A673 (cell line): Measurements from ENCODE around the gene FMO5. TPM values are rescaled to one million over a fixed set of nuclear protein-coding genes. Genes with fewer than 3 reads are reported as not detected.

Experiments
- BruUV-seq: library from RNA; stranded (reverse); fragments of 400-500 nt; replicated peaks from 2 replicates; lab custom pipeline; 2021; lab: Mats Ljungman, UMichigan
- CTCF ChIA-PET: fragments of 300-600 bp; sonication (Branson Sonifier 250); formaldehyde crosslinking; loops from one replicate; lab custom pipeline; 2022; ENCODE audit warnings: antibody characterized with exemption; lab: Charles Lee
- POLR2A ChIA-PET: fragments of 300-600 bp; sonication (Branson Sonifier 250); formaldehyde crosslinking; loops from one replicate; lab custom pipeline; 2022; ENCODE audit warnings: antibody characterized with exemption; ENCODE audit not compliant: low non-redundant PET; lab: Charles Lee
- DNase-seq: peaks from one replicate; pipeline ENCODE4 v3.0.0-alpha.2; 2015; ENCODE audit warnings: low spot score
- H3K27ac ChIP-seq: fragments of 200-600 bp; sonication (generic); 2 replicates; pipeline ENCODE4 v1.5.1; 2016; ENCODE audit warnings: mixed run types, low read depth, mild to moderate bottlenecking, mixed read lengths, antibody characterized with exemption, low read length; ENCODE audit not compliant: poor library complexity, severe bottlenecking
- H3K27me3 ChIP-seq: fragments of 200-600 bp; sonication (generic); replicated peaks from 2 replicates; pipeline ENCODE4 v1.6.1; 2017; ENCODE audit warnings: mixed run types, low read depth, mild to moderate bottlenecking, mixed read lengths, antibody characterized with exemption, low read length; ENCODE audit not compliant: insufficient read depth, poor library complexity
- H3K36me3 ChIP-seq: fragments of 200-600 bp; sonication (generic); 2 replicates; pipeline ENCODE4 v1.6.1; 2016; ENCODE audit warnings: mixed run types, mild to moderate bottlenecking, mixed read lengths, antibody characterized with exemption, low read length; ENCODE audit not compliant: insufficient read depth, poor library complexity, severe bottlenecking
- H3K4me1 ChIP-seq: fragments of 200-600 bp; sonication (generic); 2 replicates; pipeline ENCODE4 v1.6.1; 2017; ENCODE audit warnings: mixed run types, mild to moderate bottlenecking, mixed read lengths, antibody characterized with exemption, low read length; ENCODE audit not compliant: insufficient read depth, poor library complexity, severe bottlenecking
- H3K4me3 ChIP-seq: fragments of 200-600 bp; sonication (generic); 2 replicates; pipeline ENCODE4 v1.5.1; 2016; ENCODE audit warnings: low read depth, mixed run types, mild to moderate bottlenecking, mixed read lengths, low read length; ENCODE audit not compliant: poor library complexity, severe bottlenecking
- H3K9me3 ChIP-seq: fragments of 200-600 bp; sonication (generic); 2 replicates; pipeline ENCODE4 v1.6.1; 2016; ENCODE audit warnings: mixed run types, low read depth, mild to moderate bottlenecking, mixed read lengths, antibody characterized with exemption, low read length; ENCODE audit not compliant: poor library complexity, severe bottlenecking
- CTCF ChIP-seq: fragments of 300-800, 200-600 bp; sonication (generic); conservative IDR thresholded peaks from 2 replicates; pipeline ENCODE4 v1.5.1; 2017; ENCODE audit warnings: low read depth, mild to moderate bottlenecking, antibody characterized with exemption, low read length, moderate library complexity, mixed read lengths
- EZH2 ChIP-seq: fragments of 200-600 bp; sonication (generic); IDR thresholded peaks from 2 replicates; pipeline ENCODE4 v1.6.1; 2017; ENCODE audit warnings: borderline replicate concordance, low read depth, mild to moderate bottlenecking, mixed read lengths, antibody characterized with exemption, low read length; ENCODE audit not compliant: poor library complexity, severe bottlenecking
- intact Hi-C: fragments of 100-400 bp; cut with micrococcal nuclease; formaldehyde crosslinking; loops from one replicate; pipeline ENCODE4 v1.10.0; 2022; ENCODE audit not compliant: unreplicated experiment
- total RNA-seq: library from RNA; stranded (reverse); gene quantifications from 2 replicates; pipeline ENCODE4 v1.2.3, GENCODE V29; 2021

FMO5 gene
- total RNA-seq, 1 experiment from 2014 or later = 0.24 TPM

- Histone ChIP-seq H3K4me1 (peaks cover 13% of the 10 kb centered on the region), H3K36me3 (no peaks in the 10 kb centered on the region), H3K27ac (peak overlapping the region; percentile 90), H3K4me3 (peak overlapping the region; percentile 91), H3K27me3 (no peaks in the 10 kb centered on the region), H3K9me3 (no peaks in the 10 kb centered on the region)
- CTCF ChIA-PET = interaction anchor here (0.5 to 0.8 kb wide), 2 partner anchors 11 to 210 kb away, joined by 3 read pairs; no protein-coding TSS in a partner anchor
- POLR2A ChIA-PET = no interaction called here
- TF ChIP-seq CTCF = no peak
- TF ChIP-seq EZH2 = no peak
- intact Hi-C loops = no loop called here
- DNase-seq = no peak
- no TSS peak for BruUV-seq
Observed at GRCh38 chr1:147243228-147243685, 18.1 kb upstream of the FMO5 start.

GRCh38 chr1:147242449-147243227 is 17.5 kb upstream of the FMO5 start, which contains the start of gene CHD1L:
CHD1L (plus strand) TSS chr1:147242684; CDS start chr1:147242704, 20 bp downstream.
- intact Hi-C loops = loop anchor here (1.0 kb wide), 1 partner anchor 70 kb away; the partner anchor contains the start of gene PRKAB2

More at GRCh38 chr1:147242449-147243227, 17.5 kb upstream of the FMO5 start, which contains the start of gene CHD1L:
- Histone ChIP-seq H3K4me3 (peak within 1 kb of the TSS; percentile 91), H3K27me3 (no peaks in the 10 kb centered on the region), H3K9me3 (no peaks in the 10 kb centered on the region), H3K36me3 (no peaks in the 10 kb centered on the region), H3K27ac (peak within 1 kb of the TSS; percentile 90), H3K4me1 (peaks cover 13% of the 10 kb centered on the region)
- ChIA-PET CTCF (interaction anchor here (0.5 to 1.1 kb wide), 6 partner anchors 69 to 650 kb away, joined by 3 to 5 read pairs (median 3); no protein-coding TSS in a partner anchor), POLR2A (interaction anchor here (0.6 kb wide), 1 partner anchor 115 kb away, joined by 4 read pairs; no protein-coding TSS in a partner anchor)
- BruUV-seq = no TSS peak
- DNase-seq = peak; percentile 96
- TF ChIP-seq CTCF (peak; percentile 86), EZH2 (no peak)
